ENCODE measurements around the gene CKB.
"Not testable (repeated sequence)": the region's sequence is repeated elsewhere in the genome, so short reads cannot be mapped to it uniquely, and the experiment has no call there.

Gene CKB

GRCh38 chr14:103525430-103526246 is 3.0 kb upstream of the CKB start:
- DNase-seq: not testable (repeated sequence)

- no peak for DNase-seq
Observed at GRCh38 chr14:103524002-103524935, 1.6 kb upstream of the CKB start.

- DNase-seq: no peak
Observed at GRCh38 chr14:103523575-103523954, 935 bp upstream of the CKB start.

- DNase-seq: no peak
Observed at GRCh38 chr14:103521951-103522563, 573 bp downstream of the CKB start.

- no peak for DNase-seq
Observed at GRCh38 chr14:103521438-103521950, 1.1 kb downstream of the CKB start.

- peak; percentile 48 to 69 for DNase-seq
Observed at GRCh38 chr14:103520657-103521437, 1.8 kb downstream of the CKB start.

GRCh38 chr14:103520269-103520656 is 2.4 kb downstream of the CKB start:
- no peak for DNase-seq

GRCh38 chr14:103519837-103520212 is 2.8 kb downstream of the CKB start:
- DNase-seq: no peak

- peak; percentile 85 to 88 for DNase-seq
Observed at GRCh38 chr14:103519043-103519836, 3.4 kb downstream of the CKB start.

GRCh38 chr14:103518422-103519042 is 4.1 kb downstream of the CKB start:
- DNase-seq: peak; percentile 41 to 43

- DNase-seq: no peak
Observed at GRCh38 chr14:103517721-103518421, 4.8 kb downstream of the CKB start.

GRCh38 chr14:103517174-103517566 is 5.5 kb downstream of the CKB start:
- DNase-seq: no peak

GRCh38 chr14:103516426-103517173 is 6.0 kb downstream of the CKB start:
- peak; percentile 20 to 22 for DNase-seq

- DNase-seq: no peak
Observed at GRCh38 chr14:103514596-103515421, 7.8 kb downstream of the CKB start.

- DNase-seq: peak; percentile 34 to 46
Observed at GRCh38 chr14:103512701-103513611, 9.7 kb downstream of the CKB start.

GRCh38 chr14:103512180-103512579 is 10.4 kb downstream of the CKB start:
- not testable (repeated sequence) for DNase-seq

Measured in Kasumi-1 (cell line).